Left lobe of liver (tissue), 2 donors: Measurements from ENCODE around the gene LMF2. TPM values are rescaled to one million over a fixed set of nuclear protein-coding genes. Genes with fewer than 3 reads are reported as not detected.
A peak's percentile ranks its signal among the peaks of the same experiment; 100 is the strongest.

Experiments used
- ATAC-seq: fragments of 200-7000 bp; cut with Tn5 transposase; one replicate; pipeline ENCODE4 v1.9.1; 2020; ENCODE audit warnings: mild to moderate bottlenecking, moderate library complexity
- DNase-seq: peaks from one replicate; pipeline ENCODE4 v3.0.0-alpha.2; 2020; ENCODE audit warnings: low spot score
- total RNA-seq: library from RNA; stranded (reverse); gene quantifications from one replicate; pipeline ENCODE4 v1.2.1, GENCODE V29; 2021
- donor health status: DM: no; HTN: no; CAD: no; lungs with moderate emphysema.
- donor health status: DM: no; HTN: yes; CAD: no.

The LMF2 gene
- total RNA-seq, 1 donor from 2014 or later = 50.2 TPM

DNA sequence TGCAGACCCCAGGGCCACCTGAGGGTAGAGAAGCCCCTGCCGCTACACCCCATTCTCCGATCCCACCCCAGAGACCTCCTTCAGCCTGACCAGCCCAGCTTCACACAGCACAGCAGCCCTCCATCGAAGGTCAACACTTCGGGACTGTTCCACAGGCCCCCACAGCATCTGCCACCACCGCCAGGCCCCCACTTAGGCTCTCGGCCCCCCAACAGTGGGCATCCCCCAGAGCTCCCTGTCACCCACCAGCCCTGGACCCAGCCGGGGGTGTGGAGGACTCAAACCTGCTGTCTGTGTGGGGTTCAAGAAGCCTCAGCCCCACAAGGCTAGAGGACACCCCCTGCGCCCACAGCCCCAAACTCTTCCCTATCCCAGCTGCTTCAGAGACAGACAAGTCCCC lies 38.9 kb downstream of the LMF2 start:
- no peak for DNase-seq
- no peak for ATAC-seq

DNA sequence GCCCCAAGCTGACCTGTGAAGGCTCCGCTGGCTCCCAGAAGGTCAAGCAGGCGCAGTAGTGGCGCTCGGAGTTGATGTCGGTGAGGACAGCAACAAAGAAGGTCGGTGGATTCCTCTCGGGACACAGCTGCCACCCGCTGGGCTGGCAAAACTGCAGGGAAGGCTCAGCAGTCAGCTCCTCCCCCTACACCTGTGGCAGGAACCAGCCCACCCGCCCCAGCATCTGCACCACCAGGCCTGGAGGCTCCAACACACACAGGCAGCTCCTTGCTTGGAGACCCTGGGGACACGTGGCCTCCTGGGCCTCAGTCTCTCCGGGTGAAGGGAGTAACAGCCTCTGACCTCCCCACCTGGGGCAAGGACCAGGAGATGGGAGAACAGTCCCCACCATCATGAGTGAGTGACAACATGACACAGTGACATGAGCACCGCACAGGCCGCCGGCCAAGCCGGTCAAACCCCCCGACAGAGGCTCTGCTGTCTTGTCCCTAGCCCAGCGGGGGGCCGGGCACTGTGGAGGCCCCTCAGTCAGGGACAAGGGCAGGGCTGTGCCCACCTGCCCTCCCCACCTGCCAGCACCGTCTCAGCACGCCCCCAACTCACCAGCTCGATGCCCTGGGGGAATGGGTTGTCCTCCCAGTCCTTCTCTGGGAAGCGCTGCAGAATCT lies 39.6 kb downstream of the LMF2 start:
- no peak for ATAC-seq

DNA sequence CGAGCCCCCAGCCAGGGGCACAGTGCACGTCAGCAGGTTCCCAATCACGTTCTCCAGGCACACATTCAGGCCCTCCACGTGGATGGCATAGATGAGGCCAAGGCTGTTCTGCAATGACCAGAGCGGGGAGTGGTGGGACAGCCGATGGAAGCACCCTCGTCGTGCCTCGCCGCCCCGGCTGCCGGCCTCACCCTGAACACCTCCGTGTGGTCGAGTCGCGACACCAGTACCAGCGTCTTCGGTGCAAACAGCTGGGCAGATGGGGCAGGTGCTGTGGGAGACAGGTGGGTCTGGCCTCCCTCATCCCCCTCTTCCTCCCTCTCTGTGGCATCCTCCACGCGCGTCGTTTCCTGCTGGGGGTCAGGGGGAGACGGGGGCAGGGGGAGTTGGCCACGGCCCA lies 40.2 kb downstream of the LMF2 start:
- no peak for DNase-seq

More for the DNA sequence above, 39.6 kb downstream of the LMF2 start:
- no peak for DNase-seq

DNA sequence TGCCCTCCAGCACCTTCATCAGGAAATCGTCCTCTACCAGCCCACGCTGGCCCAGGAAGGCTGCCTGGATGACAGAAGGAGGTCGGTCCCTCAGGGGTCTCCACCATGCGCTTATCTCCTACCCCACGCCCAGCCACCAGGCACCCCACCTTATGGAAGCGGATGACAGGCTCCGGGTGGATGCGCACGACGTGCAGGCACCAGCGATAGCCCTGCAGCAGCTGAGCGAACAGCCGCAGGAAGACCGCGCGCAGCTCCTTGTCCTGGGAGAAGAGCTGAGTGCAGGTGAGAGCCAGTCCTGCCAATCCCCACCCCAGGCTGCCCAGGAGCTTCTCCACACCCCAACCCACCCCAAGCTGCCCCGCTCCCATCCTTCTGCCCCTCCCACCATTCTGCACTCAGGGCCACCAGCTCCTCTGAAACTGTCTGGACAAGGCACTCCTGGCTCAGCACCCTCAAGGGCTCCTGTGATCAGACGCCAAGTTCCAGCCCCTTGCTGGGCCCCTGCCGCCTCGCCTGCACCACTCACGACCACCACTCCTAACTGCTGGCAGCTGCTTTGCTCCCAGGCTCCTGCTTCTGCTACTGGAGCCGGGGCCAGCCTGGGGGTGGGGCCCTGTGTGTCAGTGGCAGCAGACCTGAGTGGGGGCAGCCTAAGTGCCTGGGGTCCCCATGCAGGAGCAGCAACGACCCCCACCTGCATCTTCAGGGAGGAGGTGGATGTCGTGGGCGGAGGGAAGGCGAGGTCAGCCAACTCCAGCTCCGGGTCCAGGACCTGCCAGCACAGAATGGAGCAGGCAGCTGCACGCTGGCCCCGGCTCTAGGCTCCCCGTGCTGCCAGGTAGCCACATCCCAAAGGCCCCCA lies 42.2 kb downstream of the LMF2 start:
- no peak for DNase-seq
- no peak for ATAC-seq

More for the DNA sequence above, 40.2 kb downstream of the LMF2 start:
- no peak for ATAC-seq

DNA sequence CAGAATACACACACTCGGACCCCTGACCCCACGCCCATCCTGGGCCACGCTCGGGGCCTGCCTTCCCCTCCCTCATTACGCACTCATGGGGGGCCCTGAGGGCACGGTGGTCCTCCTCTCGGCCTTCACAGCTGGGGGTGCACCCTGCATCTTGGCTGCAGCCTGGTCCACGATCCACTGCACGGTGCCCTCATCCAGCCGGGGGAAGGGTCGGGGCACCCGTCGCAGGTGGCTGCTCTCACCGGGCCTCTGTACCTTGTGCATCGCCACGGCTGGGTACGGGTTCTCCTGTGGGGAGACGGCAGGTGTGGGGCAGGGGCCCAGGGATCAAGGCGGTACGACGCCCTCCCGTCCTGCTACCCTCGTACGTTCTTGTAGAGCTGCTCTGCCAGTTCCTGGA lies 43.1 kb downstream of the LMF2 start:
- no peak for DNase-seq
- ATAC-seq = no peak

DNA sequence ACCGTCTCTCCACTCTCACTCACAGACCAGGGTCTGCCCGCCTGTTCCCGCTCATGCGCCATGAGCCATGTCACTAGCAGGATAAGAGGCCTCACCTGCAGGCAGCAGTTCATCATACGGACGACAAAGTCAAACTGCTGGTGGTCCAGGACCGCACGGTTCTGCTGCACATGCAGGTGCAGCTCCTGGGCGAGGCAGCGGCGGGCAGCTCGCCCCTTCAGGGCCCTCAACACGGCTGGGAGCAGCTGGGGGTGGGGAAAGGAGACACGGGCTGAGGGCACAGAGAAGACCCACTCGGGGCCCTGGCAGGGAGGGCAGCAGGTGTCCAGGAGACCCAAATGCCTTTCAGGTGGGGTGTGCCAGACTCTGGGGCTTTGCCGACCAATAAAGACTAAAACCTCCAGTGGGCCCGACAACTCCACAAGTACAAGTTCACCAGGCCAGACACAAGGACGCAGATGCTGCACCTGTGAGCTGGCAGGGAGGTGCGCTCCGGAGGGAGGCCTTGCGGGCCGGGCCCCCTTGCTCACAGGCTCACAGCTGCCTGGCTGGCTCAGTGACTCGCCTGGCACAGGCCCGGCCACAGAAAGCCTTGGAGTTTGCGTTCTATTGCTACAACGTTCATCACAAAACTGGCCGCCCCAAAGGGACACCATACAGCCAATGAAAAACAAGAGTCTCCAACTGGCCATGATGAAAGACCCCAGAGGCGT lies 44.2 kb downstream of the LMF2 start:
- ATAC-seq = no peak
- DNase-seq = no peak

DNA sequence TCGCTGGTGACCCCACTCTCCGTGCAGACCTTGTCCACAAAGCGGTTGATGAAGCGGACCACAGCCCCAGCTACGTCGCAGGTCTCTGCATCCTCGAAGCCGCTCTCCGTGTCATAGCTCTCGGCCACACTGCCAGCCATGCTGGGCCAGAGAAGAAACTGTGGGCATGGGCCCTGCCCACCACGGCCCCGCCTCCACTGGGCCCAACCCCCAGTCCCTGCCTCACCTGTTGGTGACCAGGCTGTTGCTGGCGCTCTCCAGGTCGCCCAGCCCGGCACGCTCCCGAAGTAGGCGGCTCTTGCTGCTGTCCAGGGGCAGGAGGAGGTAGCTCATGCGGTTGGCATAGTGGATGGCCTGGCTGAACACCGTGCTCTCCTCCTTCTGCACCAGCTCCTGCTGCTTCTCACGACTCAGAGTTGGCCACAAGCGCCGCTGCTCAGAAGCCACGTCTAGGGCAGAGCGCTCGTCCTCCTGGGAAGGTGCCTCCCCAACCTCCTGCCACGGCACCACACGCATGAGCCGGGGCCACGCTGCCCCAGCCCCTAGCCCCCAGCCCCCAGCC lies 45.4 kb downstream of the LMF2 start:
- ATAC-seq (no peak), DNase-seq (no peak)

DNA sequence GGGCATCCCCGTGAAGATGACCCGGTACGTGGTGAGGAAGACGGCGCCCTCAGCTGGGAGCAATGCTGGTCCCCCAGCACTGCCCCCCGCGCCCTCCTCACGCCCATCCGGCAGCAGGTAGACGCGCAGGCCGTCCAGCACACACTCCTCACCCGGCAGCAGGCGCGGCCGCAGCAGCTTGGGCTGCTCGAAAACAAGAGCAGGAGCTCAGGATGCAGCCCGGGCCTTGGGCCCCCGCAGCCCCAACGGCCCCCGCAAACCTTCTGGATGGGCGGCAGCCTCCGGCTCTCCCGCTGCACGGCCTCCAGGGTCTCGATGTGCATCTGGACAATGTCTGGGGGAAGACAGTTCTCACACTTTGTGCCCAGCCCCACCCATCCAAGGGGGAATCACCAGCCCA lies 46.0 kb downstream of the LMF2 start:
- DNase-seq (no peak), ATAC-seq (no peak)

DNA sequence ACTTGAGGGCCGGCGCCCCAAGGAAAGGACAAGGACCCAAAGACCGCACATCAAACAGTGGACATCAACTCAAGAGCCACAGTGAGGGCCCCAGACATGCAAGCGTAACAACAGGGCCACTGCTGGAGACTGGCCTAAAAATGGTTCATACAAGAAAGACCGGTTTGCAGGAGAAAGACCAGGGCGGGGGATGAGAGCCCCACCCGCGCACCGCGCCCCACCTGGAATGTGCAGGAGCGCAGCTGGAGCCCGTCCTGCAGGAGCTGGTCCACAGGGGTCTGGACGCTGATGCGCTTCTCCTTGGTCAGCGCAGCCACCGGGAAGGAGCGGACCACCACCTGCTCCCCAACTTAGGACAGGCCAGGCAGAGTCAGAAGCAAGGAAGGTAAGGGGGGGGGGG lies 46.6 kb downstream of the LMF2 start:
- ATAC-seq = no peak

DNA sequence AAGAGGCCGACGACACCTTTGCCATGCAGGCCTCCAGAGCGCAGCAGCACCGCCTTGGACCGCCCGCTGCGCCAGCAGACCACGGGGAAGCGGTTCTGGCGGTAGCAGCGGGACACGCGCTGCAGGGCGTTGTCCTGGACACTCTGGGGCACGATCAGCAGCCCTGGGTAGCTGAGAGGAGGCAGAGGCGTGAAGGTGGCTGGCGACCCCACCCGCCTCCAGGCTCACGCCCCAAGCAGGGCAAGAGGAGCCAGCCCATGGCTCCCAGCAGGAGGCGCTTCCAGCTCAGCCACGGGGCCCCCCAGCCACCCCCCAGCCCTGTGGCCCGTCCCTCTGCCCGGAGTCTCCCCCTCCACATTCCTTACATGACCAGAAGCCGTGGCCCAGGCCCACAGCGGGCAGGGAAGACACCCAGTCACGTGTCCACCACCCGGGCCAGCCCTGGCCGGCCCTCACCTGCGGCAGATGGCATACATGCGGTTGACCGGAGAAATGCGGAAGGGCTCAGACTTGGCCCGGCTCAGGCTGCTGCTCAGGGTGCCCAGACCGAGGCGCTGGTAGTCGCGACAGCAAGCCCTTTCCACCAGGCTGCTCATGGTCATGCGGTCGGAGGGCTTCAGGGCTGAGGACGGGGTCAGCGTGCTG lies 47.9 kb downstream of the LMF2 start:
- ATAC-seq (peak; percentile 5), DNase-seq (no peak)

More for the DNA sequence above, 46.6 kb downstream of the LMF2 start:
- DNase-seq = no peak

DNA sequence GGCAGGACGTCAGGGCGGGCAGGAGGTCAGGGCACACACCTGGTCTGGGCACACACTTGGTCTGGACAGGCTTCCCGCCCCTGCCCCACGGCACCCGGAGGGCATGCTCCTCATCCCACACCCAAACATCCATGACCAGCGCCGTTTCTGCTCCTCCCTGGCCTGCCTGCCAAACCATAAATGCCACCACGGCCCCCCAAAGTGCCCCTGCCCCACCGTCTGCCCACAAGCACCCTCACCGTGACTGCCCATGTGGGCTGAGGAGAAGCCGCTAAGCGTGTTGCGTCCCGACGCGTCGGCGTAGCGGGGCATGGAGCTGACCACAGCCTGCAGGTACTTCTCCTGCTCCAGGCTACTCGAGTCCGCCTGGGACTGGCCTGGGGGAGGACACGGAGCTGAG lies 48.5 kb downstream of the LMF2 start:
- no peak for DNase-seq
- ATAC-seq = no peak

DNA sequence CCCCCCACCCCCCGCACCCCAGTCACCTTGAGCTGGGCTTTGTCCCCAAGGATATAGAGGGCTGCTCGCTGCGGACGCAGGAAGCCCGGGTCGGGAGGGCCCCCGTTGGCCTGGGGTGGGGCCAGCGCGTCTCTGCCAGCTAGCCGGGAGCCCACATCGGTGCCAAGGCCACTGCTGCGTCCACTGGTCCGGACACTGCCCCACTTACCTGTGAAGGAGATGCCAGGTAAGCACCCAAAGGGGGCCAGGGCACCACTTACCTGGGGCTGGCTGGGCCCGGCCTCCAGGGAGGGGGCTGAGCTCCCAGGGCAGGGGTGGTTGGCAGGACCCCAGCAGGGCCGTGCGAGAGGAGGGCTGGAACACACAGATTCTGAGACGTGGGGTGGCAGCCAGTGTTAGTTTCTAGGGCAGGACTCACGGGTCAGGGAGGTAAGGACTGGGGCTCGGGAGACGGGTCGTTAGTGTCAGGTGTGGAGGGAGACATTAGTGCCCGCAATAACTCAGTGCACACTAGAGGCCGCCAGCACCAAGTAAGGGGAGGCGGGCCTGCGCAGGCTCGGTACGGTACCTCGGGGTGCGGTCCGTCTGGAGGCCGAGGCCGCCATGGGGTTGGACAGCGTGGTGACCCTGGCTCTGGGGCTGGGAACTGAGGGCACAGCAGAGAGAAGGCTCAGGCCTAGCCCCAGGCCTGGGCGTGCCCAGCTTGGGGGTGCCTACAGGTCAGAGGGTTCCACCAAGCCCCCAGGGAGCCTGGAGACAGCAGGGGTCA lies 50.9 kb downstream of the LMF2 start:
- peak; percentile 25 for ATAC-seq
- DNase-seq = no peak

DNA sequence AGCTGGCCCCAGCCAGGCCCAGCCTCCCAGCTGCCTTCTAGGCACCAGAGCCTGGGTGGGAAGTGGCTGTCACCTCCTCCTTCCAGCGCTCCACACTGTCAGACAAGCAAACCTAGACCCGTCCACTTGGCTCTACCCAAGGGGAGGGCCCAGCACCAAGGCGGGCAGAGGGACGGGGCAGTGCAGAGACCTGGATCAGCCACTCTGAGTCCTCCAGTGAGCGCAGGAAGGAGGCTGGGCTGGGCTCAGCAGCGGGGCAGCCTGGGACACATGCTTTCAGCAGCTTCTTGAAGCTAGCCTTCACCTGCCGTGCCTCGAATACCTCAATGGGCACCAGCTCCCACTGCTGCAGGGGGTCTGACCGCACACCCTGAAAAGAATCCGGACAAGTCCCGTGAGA lies 51.5 kb downstream of the LMF2 start:
- DNase-seq (no peak), ATAC-seq (no peak)

DNA sequence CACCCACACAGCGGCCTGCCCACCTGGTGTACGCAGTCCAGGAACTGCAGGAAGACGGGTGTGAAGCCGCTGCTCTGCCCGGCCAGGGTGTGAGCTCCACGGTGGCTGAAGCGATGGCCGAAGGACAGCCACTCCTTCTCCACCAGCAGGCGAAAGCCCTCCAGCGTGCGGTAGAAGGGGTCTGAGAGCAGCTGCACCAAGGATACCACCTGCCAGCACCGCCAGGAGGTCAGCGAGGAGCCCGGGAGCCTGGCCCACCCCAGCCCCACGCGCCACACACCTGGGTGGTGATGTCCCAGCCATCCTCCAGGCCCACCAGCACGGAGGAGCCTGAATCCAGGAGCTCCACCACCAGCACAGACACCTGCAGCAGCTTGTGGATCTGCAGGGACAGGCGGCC lies 52.3 kb downstream of the LMF2 start:
- ATAC-seq = no peak
- DNase-seq = no peak

DNA sequence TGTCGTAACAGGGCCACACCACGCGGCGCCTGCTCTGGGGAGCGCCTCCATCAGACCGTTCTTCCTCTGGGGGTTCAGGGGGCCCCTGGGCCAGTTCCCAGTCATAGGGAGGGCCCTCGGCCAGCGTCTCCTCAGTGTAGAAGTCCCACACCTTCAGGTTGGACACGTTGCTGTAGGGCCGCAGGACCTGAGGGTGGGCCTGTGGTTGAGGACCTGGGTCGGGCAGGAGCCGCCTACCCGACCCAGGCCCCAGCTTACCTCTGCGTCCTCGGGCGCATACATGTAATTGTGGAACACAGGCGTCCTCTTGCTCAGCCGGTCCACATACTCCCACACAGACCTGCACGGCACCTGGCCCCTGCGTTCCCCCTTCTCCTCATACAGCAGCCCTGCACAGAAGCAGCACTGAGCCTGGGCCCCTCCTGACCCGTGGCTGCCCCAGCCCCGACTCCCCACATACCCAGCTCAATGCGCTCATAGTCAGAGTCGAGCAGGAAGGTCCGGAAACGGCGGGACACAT lies 52.9 kb downstream of the LMF2 start:
- no peak for ATAC-seq
- no peak for DNase-seq

Other genes starting within 250 kb of the LMF2 start
- 5.0 TPM for gene MAPK12, start 246.0 kb downstream of the LMF2 start, total RNA-seq
- 8.2 TPM for gene MAPK11, start 237.3 kb downstream of the LMF2 start, total RNA-seq
- 187 TPM for gene PLXNB2, start 200.1 kb downstream of the LMF2 start, total RNA-seq
- gene DENND6B, start 180.7 kb downstream of the LMF2 start, total RNA-seq = 1.8 TPM
- gene PPP6R2, start 164.4 kb downstream of the LMF2 start, total RNA-seq = 65.4 TPM
- gene SBF1, start 32.7 kb downstream of the LMF2 start, total RNA-seq = 31.2 TPM
- gene ADM2, start 26.2 kb downstream of the LMF2 start, total RNA-seq = 1.3 TPM
- not detected for gene MIOX, start 20.8 kb downstream of the LMF2 start, total RNA-seq
- gene NCAPH2, start 522 bp upstream of the LMF2 start, total RNA-seq = 18.8 TPM
- gene SCO2, start 17.9 kb upstream of the LMF2 start, total RNA-seq = not detected
- gene TYMP, start 22.3 kb upstream of the LMF2 start, total RNA-seq = 80.0 TPM
- 0.05 TPM for gene KLHDC7B, start 38.2 kb upstream of the LMF2 start, total RNA-seq
- 0.45 TPM for gene SYCE3, start 55.2 kb upstream of the LMF2 start, total RNA-seq
- gene CPT1B, start 70.7 kb upstream of the LMF2 start, total RNA-seq = 24.7 TPM
- 32.6 TPM for gene CHKB, start 75.1 kb upstream of the LMF2 start, total RNA-seq
- gene MAPK8IP2, start 93.1 kb upstream of the LMF2 start, total RNA-seq = 0.53 TPM
- 49.0 TPM for gene ARSA, start 120.5 kb upstream of the LMF2 start, total RNA-seq
- gene SHANK3, start 165.1 kb upstream of the LMF2 start, total RNA-seq = 22.8 TPM
- gene ACR, start 230.5 kb upstream of the LMF2 start, total RNA-seq = 0.83 TPM